Sigmoid colon (tissue), 7 donors: ENCODE results near the gene TSTD2. TPM values are rescaled to one million over a fixed set of nuclear protein-coding genes. Genes with fewer than 3 reads are reported as not detected.

Source experiments
- DNase-seq: peaks from one replicate; pipeline ENCODE4 v3.0.0-alpha.2; 2019
- H3K27ac ChIP-seq, 4 donors: fragments of 200-600 bp; sonication (generic); one replicate each; pipeline ENCODE4 v1.5.1; 2016 to 2019; ENCODE audit warnings: mild to moderate bottlenecking in 1 of 4
- H3K27me3 ChIP-seq, 3 donors: fragments of 200-600 bp; sonication (generic); one replicate each; pipeline ENCODE4 v1.5.1; 2019; ENCODE audit warnings: mild to moderate bottlenecking in 1 of 3
- H3K36me3 ChIP-seq, 4 donors: fragments of 200-600 bp; sonication (generic); one replicate each; pipeline ENCODE4 v1.5.1; 2016 to 2019
- H3K4me1 ChIP-seq, 4 donors: fragments of 200-600 bp; sonication (generic); one replicate each; pipeline ENCODE4 v1.5.1; 2017 to 2019
- H3K4me3 ChIP-seq, 4 donors: fragments of 200-600 bp; sonication (generic); one replicate each; pipeline ENCODE4 v1.5.1; 2017 to 2019; ENCODE audit warnings: mild to moderate bottlenecking in 2 of 4, moderate library complexity in 1 of 4
- H3K9me3 ChIP-seq, 4 donors: fragments of 200-600 bp in 3 of 4; sonication (generic) in 3 of 4; one replicate each; pipeline versions ENCODE4 v1.5.1 to v1.6.1; 2013 to 2019
- EP300 ChIP-seq, 4 donors: sonication (generic); formaldehyde crosslinking; IDR thresholded peaks; one replicate each; pipeline ENCODE4 v1.6.1; 2017; ENCODE audit warnings: antibody characterized with exemption in 4 of 4
- POLR2A ChIP-seq, 2 donors: fragments of 450-650 bp; IDR thresholded peaks; one replicate each; pipeline ENCODE4 v1.6.1; 2016; ENCODE audit warnings: antibody characterized with exemption in 2 of 2, mild to moderate bottlenecking in 2 of 2, moderate library complexity in 2 of 2
- POLR2AphosphoS5 ChIP-seq, 4 donors: sonication (generic); formaldehyde crosslinking; IDR thresholded peaks; one replicate each; pipeline ENCODE4 v1.6.1; 2017; ENCODE audit warnings: antibody characterized with exemption in 4 of 4
- WGBS, 2 donors: extraction: QIAGEN DNeasy Blood & Tissue Kit; methylation state at CpG; one replicate each; pipeline ENCODE4 v1.1.7; 2013; 5-methylcytosine and 5-hydroxymethylcytosine counted together
- intact Hi-C: fragments of 100-400 bp; cut with DNase I; formaldehyde crosslinking; loops from one replicate; pipeline ENCODE4 v1.15.1; 2023
- polyA plus RNA-seq, 3 donors: library from polyadenylated mRNA; stranded (reverse); fragments of 200-250 nt; gene quantifications; one replicate each; pipeline ENCODE4 v1.2.3, GENCODE V29; 2013
- total RNA-seq, 4 donors: library from RNA; depleted of rRNA; stranded (reverse); fragments of >200 nt; gene quantifications; one replicate each; pipeline ENCODE4 v1.1.0, GENCODE V29; 2016
- TF ChIP-seq, protein P1 (sequence below), 4 experiments: fragments of 450-650 bp in 3 of 4; fragments of 200-600 bp in 1 of 4; IDR thresholded peaks; one replicate each; pipeline ENCODE4 v1.5.1; 2016 to 2019; ENCODE audit warnings: antibody characterized with exemption in 4 of 4, mild to moderate bottlenecking in 3 of 4, moderate library complexity in 2 of 4
- donor health status: healthy with polysubstance abuse.
- donor health status: Bipolar disorder and iron deficiency.
- donor health status: healthy.

Gene TSTD2
- total and polyA plus RNA-seq, 7 donors, result 8.4 to 31.2 (median 15.5) TPM

- no peak for DNase-seq
- H3K36me3 ChIP-seq, result peaks cover 30 to 98% (median 66%) of the 10 kb centered on the region in 4 donors
- H3K27ac ChIP-seq, result no peak overlapping the region
- H3K4me1 ChIP-seq, result no peaks in the 10 kb centered on the region
- WGBS, 2 donors, result 28 to 78% methylated on average over 3 of the region's 3 CpGs
- H3K4me3 ChIP-seq, result no peak overlapping the region
- TF ChIP-seq POLR2AphosphoS5 (IDR thresholded peaks at IDR 0.05) (no peak), EP300 (IDR thresholded peaks at IDR 0.05) (no peak), POLR2A (IDR thresholded peaks at IDR 0.05) (no peak)
- TF ChIP-seq, protein P1, sequence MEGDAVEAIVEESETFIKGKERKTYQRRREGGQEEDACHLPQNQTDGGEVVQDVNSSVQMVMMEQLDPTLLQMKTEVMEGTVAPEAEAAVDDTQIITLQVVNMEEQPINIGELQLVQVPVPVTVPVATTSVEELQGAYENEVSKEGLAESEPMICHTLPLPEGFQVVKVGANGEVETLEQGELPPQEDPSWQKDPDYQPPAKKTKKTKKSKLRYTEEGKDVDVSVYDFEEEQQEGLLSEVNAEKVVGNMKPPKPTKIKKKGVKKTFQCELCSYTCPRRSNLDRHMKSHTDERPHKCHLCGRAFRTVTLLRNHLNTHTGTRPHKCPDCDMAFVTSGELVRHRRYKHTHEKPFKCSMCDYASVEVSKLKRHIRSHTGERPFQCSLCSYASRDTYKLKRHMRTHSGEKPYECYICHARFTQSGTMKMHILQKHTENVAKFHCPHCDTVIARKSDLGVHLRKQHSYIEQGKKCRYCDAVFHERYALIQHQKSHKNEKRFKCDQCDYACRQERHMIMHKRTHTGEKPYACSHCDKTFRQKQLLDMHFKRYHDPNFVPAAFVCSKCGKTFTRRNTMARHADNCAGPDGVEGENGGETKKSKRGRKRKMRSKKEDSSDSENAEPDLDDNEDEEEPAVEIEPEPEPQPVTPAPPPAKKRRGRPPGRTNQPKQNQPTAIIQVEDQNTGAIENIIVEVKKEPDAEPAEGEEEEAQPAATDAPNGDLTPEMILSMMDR (IDR thresholded peaks at IDR 0.05), result no peak
- no peaks in the 10 kb centered on the region for H3K27me3 ChIP-seq
- no peaks in the 10 kb centered on the region for H3K9me3 ChIP-seq
- intact Hi-C loops, result no loop called here
Measured at GRCh38 chr9:97672403-97672802, 39.2 kb upstream of the TSTD2 start.

DNA sequence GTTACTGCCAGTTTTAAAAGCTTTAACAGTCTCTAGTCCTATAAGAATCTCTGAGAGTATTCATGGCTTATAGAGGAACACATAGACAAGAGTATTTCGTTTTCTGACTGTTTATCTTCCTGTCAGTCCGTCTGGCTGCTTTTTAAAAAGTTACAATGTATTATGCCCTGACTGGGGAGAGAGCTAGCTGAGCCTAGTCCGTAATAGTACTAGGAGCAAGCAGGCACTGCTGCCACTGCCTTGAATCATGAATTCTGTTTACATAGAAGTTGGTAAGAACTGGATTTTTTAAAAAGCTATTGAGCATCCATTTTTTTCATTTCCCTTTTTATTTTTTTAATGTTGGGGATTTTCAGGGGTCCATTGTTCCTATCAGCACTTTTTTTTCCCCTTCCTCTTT lies 37.4 kb upstream of the TSTD2 start:
- Histone ChIP-seq H3K4me3 (no peak overlapping the region), H3K27ac (no peak overlapping the region), H3K9me3 (no peaks in the 10 kb centered on the region), H3K36me3 (peaks cover 35 to 100% (median 68%) of the 10 kb centered on the region in 4 donors), H3K4me1 (no peaks in the 10 kb centered on the region), H3K27me3 (no peaks in the 10 kb centered on the region)
- intact Hi-C loops, result no loop called here
- no peak for DNase-seq
- TF ChIP-seq POLR2AphosphoS5 (IDR thresholded peaks at IDR 0.05) (no peak), EP300 (IDR thresholded peaks at IDR 0.05) (no peak), POLR2A (IDR thresholded peaks at IDR 0.05) (no peak)
- TF ChIP-seq, protein P1 (IDR thresholded peaks at IDR 0.05), result no peak
- WGBS, 2 donors, result 64 to 83% methylated on average over 3 of the region's 3 CpGs

DNA sequence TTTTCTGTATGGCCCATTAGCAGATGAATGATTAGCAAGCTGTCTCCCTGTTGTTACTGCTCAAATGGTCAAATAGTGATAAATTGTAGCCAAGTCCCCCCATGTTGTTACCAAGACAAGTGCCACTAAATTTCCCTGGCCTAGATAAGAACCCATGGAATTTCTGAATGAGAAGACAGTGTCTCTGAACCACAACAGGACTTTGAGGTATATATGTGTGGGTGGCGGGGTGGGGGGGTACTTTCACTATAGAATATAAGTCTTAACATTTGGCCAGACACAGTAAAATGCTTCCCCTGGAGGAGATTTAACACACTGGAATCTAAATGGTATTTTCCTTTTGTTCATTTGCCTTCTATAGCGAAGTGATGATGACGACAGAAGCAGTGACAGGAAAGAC lies 35.3 kb upstream of the TSTD2 start:
- Histone ChIP-seq H3K4me3 (no peak overlapping the region), H3K9me3 (no peaks in the 10 kb centered on the region), H3K27ac (no peak overlapping the region), H3K27me3 (no peaks in the 10 kb centered on the region), H3K36me3 (peaks cover 25 to 100% (median 72%) of the 10 kb centered on the region in 4 donors), H3K4me1 (no peaks in the 10 kb centered on the region)
- 94 to 98% methylated on average over 3 of the region's 3 CpGs for WGBS, 2 donors
- intact Hi-C loops, result no loop called here
- no peak for DNase-seq
- TF ChIP-seq, protein P1 (IDR thresholded peaks at IDR 0.05), result no peak
- TF ChIP-seq POLR2AphosphoS5 (IDR thresholded peaks at IDR 0.05), result no peak
- no peak for TF ChIP-seq EP300 (IDR thresholded peaks at IDR 0.05)
- TF ChIP-seq POLR2A (IDR thresholded peaks at IDR 0.05), result no peak

DNA sequence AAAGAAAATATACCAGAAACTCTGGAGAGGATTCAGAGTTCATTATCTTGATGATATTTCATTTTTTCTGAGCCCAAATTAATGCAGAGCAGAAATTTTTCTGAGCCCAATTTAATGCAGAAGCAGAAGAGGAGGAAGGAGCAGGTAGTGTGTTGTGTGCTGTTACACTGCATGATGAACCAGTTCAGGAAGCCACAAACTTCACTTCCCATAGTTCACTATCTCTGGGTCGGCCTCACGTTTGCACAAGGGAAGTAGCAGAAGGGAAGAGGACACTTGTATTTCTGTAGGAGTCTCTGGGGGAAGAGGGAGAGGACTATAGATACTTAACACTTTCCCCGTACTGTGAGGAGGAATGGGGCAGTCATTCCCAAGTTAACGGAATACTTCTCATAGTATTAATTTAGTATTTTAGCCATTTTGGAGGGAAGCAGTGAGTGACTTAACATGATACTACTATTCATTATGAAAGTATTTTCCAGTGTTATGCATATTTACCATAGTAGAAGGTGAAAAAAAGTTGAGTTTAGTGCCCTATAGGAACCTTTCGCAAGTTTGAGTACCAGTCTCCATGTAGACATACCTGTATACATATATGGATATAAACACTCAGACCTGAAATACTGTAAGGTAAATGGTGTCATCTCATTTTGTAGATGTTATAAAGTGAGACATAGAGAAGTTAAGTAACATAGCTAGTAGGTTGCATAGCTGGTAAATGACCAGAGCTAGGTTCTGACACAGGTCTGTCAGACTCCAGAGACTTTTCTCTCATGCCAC lies 33.9 kb upstream of the TSTD2 start:
- no peaks in the 10 kb centered on the region for H3K27me3 ChIP-seq
- no peak overlapping the region for H3K4me3 ChIP-seq
- intact Hi-C loops, result no loop called here
- peaks cover 30 to 100% (median 74%) of the 10 kb centered on the region in 4 donors for H3K36me3 ChIP-seq
- DNase-seq, result no peak
- no peaks in the 10 kb centered on the region for H3K9me3 ChIP-seq
- TF ChIP-seq POLR2AphosphoS5 (IDR thresholded peaks at IDR 0.05) (no peak), POLR2A (IDR thresholded peaks at IDR 0.05) (no peak), EP300 (IDR thresholded peaks at IDR 0.05) (no peak)
- TF ChIP-seq, protein P1 (IDR thresholded peaks at IDR 0.05), result no peak
- H3K4me1 ChIP-seq, result no peaks in the 10 kb centered on the region
- H3K27ac ChIP-seq, result no peak overlapping the region
- 71 to 88% methylated on average over 5 of the region's 5 CpGs for WGBS, 2 donors
